ENCODE measurements around the gene MEIOC. TPM values are rescaled to one million over a fixed set of nuclear protein-coding genes. Genes with fewer than 3 reads are reported as not detected.
"Not testable (repeated sequence)": the region's sequence is repeated elsewhere in the genome, so short reads cannot be mapped to it uniquely, and the experiment has no call there.

MEIOC gene
- total RNA-seq, result under 1 TPM; 0.14 to 0.37 (median 0.35) TPM

DNA sequence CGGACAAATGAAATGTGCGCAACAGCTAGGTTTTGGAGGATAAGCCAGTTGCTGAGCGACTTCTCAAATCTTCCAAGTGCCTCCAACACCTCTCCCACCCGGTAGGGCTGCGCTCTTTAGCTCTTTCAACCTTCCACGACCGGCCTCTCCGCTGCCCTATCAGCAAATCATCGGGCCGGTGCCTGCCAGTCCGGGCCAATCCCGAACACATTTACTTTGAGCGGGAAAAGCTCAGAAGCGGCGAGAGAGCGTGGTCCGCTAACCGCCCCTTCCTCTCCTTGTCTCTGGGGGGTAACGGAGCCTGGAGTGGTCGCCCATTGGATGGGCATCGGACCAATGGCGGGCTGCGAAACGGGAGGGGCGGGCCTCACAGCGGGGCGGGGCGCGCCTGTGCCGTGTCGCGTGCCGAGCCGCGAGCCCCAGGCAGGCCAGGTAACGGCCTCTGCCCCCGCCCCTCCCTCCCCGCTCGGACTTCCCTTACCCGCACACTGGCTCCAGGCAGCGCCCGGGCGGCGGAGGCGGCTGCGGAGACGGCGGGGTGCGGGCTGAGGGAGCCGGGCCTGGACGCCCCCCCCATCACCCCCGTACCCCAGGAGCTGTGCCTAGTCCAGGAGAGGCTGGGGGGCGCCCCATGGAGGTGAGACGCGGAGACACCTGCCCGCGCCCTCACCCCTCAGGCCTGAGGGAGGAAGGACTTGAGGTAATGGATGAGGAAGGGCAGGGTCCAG is at the start of gene MEIOC:
Gene MEIOC, plus strand, starts transcription at position 486 of the 728 bp plus-strand sequence. Its CDS starts 146 bp downstream, at position 632.
- Mint-ChIP-seq H3K4me1 (ENCODE audit: low read depth) (peaks cover 7% of the 10 kb centered on the region), H3K9me3 (no peaks in the 10 kb centered on the region), H3K4me3 (peak within 1 kb of the TSS; percentile 73)

DNA sequence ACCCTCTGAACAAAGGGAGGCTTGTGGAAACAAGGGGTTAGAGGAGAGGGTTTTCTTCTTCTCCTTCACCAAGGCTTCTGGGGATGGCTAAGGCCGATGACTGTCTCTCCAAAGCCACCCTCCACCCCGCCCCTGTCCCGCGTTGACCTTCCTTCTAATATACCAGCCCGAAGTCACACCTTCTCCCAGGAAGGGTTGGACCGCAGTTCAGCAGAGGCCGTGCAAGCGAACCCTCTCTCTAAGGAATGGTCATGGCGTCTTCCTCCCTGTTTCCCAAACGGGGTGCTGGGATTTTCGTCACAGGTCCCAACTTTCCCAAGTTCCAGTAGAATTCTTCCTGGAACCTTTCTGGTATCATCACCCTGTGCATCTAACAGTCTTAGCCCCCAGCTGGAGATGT is 49.6 kb upstream of the MEIOC start:
- Mint-ChIP-seq H3K36me3 (ENCODE audit: insufficient read depth) (no peaks in the 10 kb centered on the region), H3K4me1 (ENCODE audit: low read depth) (no peaks in the 10 kb centered on the region), H3K27me3 (ENCODE audit: low read depth) (peaks cover 22% of the 10 kb centered on the region), H3K4me3 (no peak overlapping the region), H3K9me3 (no peaks in the 10 kb centered on the region)
- DNase-seq, result no peak
- ATAC-seq, result no peak

More for the DNA sequence above, at the start of gene MEIOC:
- DNase-seq, result no peak
- Mint-ChIP-seq H3K27me3 (ENCODE audit: low read depth) (peaks cover 30% of the 10 kb centered on the region), H3K36me3 (ENCODE audit: insufficient read depth) (no peaks in the 10 kb centered on the region)
- ATAC-seq, result peak; percentile 89 to 91

DNA sequence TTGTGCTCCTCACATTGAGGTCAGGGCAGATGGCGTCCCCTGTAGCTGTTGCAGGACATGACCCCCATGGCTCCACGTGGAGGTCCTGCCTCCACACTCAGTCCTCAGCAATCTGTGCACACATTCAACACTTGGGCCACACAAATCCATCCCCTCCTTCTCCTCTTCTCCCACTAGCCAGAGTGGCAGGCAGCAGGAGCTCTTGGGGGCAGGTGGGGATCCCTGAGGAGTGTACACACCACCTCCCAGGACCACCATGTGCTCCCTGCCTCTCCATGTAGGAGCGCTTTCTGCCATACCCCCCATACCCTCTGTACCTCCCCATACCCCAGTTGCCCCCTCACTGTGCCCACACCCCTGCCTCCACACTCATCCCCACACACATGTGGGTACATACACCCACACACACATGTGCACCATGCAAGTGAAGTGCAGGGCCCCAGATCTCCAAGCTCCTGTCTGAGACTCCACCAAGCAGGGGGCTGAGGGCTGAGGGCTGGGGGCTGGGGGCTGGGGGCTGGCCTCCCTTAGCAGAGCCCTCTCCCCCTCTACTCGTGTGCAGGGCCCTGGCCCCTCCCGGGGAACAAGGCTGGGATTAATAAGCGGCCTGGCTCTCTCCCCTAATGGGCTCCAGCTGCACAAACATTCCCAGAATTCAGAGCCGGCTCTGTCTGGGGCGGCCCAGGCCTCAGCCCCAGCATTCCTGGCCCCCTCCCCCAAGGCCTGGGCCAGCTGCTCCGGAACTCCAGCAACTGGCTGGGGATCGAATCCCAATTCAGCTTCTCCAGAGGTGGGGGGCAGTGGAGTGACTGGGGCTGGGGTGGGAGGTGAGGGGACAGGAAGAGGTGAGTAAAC is 48.2 kb upstream of the MEIOC start:
- H3K36me3 Mint-ChIP-seq (ENCODE audit: insufficient read depth), result no peaks in the 10 kb centered on the region
- no peak overlapping the region for H3K4me3 Mint-ChIP-seq
- peaks cover 24% of the 10 kb centered on the region for H3K27me3 Mint-ChIP-seq (ENCODE audit: low read depth)
- DNase-seq (no peak), ATAC-seq (no peak)
- H3K9me3 Mint-ChIP-seq, result no peaks in the 10 kb centered on the region
- no peaks in the 10 kb centered on the region for H3K4me1 Mint-ChIP-seq (ENCODE audit: low read depth)

DNA sequence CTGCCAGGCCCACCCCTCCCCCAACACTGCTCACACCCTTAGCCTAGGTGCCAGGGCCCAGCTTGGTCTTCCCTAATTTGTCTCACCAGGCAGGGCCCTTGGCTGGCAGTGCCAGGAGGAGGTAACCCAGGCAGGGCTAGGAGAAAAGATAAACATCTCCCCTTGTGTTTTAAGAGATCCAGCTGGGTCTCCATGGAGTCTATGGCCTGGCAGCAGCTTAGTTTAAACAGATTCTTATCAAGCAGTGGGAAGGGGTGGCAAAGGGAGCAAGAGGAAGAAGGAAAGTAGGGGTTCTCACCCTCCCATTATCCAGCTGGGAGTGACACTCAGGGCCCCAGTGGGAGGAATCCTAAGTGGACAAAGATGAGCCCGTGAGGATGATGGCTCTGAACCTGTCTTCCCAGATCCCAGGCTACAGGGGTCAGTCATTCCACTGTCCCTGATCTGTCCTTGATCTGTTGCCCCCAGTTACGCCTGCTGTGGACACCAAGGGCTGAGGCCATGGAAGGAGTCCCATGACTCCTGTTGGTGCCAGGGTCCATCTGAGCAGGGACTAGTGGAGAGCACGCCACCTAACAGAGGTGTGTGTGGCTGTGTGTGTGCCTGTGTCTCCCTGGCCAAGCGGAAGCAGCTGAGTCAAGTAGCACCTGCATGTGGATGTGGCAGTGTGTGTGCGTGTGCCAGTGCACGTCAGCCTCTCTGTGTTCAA is 47.4 kb upstream of the MEIOC start:
- Mint-ChIP-seq H3K27me3 (ENCODE audit: low read depth) (peaks cover 26% of the 10 kb centered on the region), H3K36me3 (ENCODE audit: insufficient read depth) (no peaks in the 10 kb centered on the region), H3K9me3 (no peaks in the 10 kb centered on the region), H3K4me3 (no peak overlapping the region), H3K4me1 (ENCODE audit: low read depth) (no peaks in the 10 kb centered on the region)
- DNase-seq, result no peak
- ATAC-seq, result no peak

DNA sequence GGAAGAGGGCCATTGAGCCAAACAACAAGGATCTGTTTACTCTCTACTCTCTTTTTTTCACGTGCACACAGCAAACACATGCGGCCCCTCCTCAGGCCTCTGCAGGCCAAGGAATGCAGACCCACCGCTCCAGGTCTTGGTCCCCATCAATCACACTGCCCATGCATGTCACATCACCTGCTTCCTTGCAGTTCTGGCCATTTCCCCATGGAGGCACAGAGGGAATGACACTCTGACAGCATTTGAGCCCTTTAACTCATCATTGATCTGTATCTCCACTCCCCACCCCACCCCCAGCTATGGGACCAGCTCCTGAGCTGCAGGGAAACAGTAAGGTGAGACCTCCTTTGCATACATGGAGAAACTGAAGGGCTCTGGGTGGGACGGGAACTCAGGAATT is 45.9 kb upstream of the MEIOC start:
- H3K36me3 Mint-ChIP-seq (ENCODE audit: insufficient read depth), result no peaks in the 10 kb centered on the region
- peaks cover 32% of the 10 kb centered on the region for H3K27me3 Mint-ChIP-seq (ENCODE audit: low read depth)
- no peak for DNase-seq
- H3K9me3 Mint-ChIP-seq, result no peaks in the 10 kb centered on the region
- H3K4me1 Mint-ChIP-seq (ENCODE audit: low read depth), result no peaks in the 10 kb centered on the region
- no peak for ATAC-seq
- no peak overlapping the region for H3K4me3 Mint-ChIP-seq

DNA sequence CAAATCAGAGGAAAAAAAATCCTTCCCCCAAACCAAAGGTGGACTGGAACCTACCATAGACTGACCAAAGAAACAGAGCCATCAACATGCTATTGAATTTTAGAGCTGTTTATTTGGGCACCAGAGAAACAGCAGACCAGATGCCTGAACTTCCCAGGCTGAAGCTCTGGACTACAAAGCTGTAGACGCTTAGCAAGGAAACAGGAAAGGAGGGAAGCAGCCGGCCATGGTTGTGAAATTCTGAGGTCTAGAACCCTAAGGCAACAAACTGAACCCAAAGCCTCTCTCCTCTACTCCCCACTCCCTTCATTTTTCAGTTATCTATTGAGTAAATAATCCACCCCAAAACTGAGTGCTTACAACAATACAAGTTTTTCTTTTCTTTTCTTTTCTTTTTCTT is 45.4 kb upstream of the MEIOC start:
- Mint-ChIP-seq H3K27me3 (ENCODE audit: low read depth) (peaks cover 30% of the 10 kb centered on the region), H3K4me1 (ENCODE audit: low read depth) (no peaks in the 10 kb centered on the region), H3K9me3 (no peaks in the 10 kb centered on the region), H3K4me3 (no peak overlapping the region), H3K36me3 (ENCODE audit: insufficient read depth) (no peaks in the 10 kb centered on the region)
- no peak for ATAC-seq
- no peak for DNase-seq

DNA sequence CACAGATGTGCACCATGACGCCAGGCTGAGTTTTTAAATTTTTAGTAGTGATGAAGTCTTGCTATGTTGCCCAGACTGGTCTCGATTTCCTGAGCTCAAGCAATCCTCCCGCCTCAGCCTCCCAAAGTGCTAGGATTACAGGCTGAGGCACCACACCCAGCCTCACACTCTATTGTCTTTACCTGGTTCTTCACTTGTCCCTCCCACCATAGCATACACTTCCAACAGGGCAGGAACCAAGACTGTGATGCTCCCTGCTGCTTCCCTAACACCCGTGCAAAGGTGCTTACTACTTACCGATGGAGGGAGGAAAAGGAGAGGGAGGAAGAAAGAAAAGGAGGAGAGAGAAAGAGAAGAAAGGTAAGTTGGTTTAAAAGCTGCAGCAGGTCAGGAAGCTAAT is 41.4 kb upstream of the MEIOC start:
- Mint-ChIP-seq H3K9me3 (no peaks in the 10 kb centered on the region), H3K27me3 (ENCODE audit: low read depth) (peaks cover 33% of the 10 kb centered on the region), H3K4me1 (ENCODE audit: low read depth) (no peaks in the 10 kb centered on the region), H3K4me3 (no peak overlapping the region), H3K36me3 (ENCODE audit: insufficient read depth) (no peaks in the 10 kb centered on the region)
- ATAC-seq (no peak), DNase-seq (no peak)

DNA sequence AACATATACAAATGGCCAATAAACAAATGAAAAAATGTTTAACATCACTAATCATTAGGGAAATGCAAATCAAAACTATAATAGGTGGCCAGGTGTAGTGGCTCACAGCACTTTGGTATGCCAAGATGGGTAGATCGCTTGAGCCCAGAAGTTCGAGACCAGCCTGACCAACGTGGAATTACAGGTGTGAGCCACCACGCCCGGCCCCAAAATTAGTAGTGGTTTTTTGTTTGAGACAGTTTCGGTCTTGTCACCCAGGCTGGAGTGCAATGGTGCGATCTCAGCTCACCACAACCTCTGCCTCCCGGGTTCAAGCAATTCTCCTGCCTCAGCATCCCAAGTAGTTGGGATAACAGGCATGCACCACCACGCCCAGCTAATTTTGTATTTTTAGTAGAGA is 37.6 kb upstream of the MEIOC start:
- not testable (repeated sequence) for H3K36me3 Mint-ChIP-seq (ENCODE audit: insufficient read depth); H3K9me3 Mint-ChIP-seq; H3K4me1 Mint-ChIP-seq (ENCODE audit: low read depth); DNase-seq; H3K4me3 Mint-ChIP-seq; ATAC-seq
- H3K27me3 Mint-ChIP-seq (ENCODE audit: low read depth), result peaks cover 30% of the 10 kb centered on the region

DNA sequence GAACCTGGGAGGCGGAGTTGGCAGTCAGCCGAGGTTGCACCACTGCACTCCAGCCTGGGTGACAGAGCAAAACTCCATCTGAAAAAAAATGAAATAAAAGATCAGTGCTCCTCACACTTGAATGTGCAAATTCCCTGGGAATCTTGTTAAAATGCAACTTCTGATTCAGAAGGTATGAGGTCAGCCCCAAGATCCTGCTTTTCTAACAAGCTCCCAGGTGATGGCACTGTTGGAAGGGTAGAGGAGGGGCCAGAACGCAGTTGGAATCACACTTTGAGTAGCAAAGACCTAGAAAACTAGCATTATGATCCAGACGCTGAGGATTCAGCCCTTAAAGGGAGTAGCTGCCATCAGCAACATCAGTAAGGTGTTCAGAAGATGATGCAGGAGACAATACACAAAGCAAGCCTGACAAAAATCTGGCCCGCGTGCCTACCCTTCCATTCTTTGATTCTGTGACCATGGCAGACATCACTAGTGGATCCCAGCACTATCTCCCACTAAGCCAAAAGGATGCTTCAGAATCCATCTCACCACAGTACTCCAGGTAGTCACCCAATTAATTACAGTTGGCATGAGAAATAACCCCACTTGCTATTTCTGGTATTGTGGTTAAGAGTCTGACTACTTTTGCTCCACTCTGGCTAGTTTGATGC is 33.1 kb upstream of the MEIOC start:
- Mint-ChIP-seq H3K4me1 (ENCODE audit: low read depth) (no peaks in the 10 kb centered on the region), H3K27me3 (ENCODE audit: low read depth) (peaks cover 27% of the 10 kb centered on the region), H3K4me3 (no peak overlapping the region), H3K36me3 (ENCODE audit: insufficient read depth) (no peaks in the 10 kb centered on the region), H3K9me3 (no peaks in the 10 kb centered on the region)
- no peak for DNase-seq
- no peak for ATAC-seq

DNA sequence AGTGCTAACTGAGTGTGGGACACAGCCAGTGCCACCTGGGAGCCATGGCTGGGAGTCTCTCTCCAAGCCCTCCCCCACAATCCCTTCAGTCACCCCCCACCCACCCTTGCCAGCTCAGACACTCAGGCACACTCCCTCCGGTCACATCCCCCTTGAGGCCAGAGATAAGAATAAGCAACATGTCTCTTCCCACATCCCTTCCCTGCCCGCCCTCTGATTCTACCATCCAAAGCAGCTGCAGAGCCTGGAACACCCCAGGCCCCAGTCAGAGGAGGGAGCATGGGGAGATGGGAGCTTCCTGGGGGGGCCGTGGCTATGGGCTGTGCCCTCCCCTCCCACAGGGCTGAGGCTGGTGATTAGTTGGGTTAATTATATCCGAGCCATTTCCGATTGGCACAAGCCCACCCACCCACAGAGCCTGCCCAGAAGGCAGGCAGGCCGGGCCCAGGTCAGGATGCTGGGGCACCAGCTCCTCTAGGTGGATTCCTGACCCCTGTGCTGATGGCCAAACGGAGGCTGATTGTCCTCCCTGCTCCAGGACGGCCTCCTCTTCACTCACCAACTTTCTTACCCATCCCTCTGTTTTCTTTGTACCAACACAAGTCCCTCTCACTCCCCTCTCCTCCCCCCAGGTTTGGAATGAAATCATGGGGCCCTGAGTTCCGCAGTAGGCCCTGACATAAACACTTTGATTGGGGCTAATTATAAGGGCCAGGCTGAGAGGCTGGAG is 28.6 kb upstream of the MEIOC start:
- Mint-ChIP-seq H3K9me3 (no peaks in the 10 kb centered on the region), H3K4me1 (ENCODE audit: low read depth) (no peaks in the 10 kb centered on the region), H3K27me3 (ENCODE audit: low read depth) (peaks cover 26% of the 10 kb centered on the region), H3K36me3 (ENCODE audit: insufficient read depth) (no peaks in the 10 kb centered on the region), H3K4me3 (no peak overlapping the region)
- ATAC-seq, result no peak
- no peak for DNase-seq

DNA sequence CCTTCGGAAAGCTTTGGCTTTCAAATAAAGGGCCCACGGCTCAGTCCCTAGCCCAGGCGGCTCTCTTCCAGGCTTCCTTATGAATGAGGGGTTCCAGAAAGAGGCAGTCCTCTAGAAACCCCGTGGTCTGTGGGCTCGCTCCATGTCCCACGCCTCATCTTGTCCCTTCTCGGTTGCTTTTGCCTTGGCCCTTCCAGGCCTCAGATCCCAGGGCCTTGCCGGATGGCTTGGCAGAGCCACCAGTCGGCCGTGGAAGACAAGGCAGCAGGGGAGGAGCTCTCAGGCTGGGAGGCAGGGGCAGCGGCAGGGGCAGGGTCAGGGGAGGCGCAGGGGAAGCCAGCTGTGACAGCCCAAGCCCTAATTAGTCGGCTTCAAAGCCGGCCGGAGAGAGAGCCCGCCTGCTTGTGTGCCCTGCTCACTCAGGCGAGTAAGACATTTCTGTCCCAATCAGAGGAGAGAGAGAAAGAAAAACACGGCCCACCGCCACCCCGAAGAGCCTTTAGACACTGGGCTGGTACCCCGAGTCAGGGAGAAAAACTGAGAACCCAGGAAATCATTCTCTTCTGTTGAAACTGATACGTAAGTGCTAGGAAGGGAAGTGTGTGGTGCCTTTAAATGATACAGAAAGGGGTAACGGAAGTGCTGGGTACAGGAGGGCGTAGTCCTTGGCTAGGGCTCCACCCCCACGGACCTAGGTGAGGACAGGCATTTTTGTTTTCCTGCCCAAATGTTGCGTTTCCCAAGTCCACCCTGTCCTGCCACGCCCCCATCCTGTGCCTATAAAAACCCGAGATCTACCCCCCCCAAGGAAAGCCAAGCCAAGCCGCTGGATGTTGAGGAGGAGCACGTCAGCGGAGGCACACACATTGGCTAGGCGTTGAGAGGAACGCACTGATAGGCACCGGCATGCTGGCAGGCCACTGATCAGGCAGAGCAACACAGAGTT is 27.8 kb upstream of the MEIOC start:
- Mint-ChIP-seq H3K4me3 (peak overlapping the region; percentile 37), H3K27me3 (ENCODE audit: low read depth) (peaks cover 26% of the 10 kb centered on the region), H3K9me3 (no peaks in the 10 kb centered on the region), H3K4me1 (ENCODE audit: low read depth) (no peaks in the 10 kb centered on the region), H3K36me3 (ENCODE audit: insufficient read depth) (no peaks in the 10 kb centered on the region)
- DNase-seq, result no peak
- peak in 1 of 2 donors; percentile 14 for ATAC-seq

DNA sequence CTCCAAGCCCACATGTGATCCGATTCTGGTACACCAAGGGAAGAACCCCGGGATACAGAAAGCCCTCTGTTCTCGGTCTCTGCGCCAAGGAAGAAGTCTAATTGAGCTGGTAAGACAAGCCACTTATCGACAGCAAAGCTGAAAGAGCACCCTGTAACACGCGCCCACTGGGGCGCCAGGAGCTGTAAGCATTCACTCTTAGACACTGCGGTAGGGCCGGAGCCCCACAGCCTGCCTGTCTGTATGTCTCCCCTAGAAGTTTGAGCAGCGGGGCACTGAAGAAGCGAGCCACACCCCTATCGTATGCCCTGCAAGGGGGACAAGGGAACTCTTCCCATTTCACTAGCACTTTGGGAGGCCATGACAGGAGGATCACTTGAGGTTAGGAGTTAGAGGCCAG is 27.0 kb upstream of the MEIOC start:
- DNase-seq (no peak), ATAC-seq (no peak)
- no peaks in the 10 kb centered on the region for H3K36me3 Mint-ChIP-seq (ENCODE audit: insufficient read depth)
- no peaks in the 10 kb centered on the region for H3K9me3 Mint-ChIP-seq
- H3K4me3 Mint-ChIP-seq, result no peak overlapping the region
- H3K4me1 Mint-ChIP-seq (ENCODE audit: low read depth), result no peaks in the 10 kb centered on the region
- H3K27me3 Mint-ChIP-seq (ENCODE audit: low read depth), result peaks cover 24% of the 10 kb centered on the region

DNA sequence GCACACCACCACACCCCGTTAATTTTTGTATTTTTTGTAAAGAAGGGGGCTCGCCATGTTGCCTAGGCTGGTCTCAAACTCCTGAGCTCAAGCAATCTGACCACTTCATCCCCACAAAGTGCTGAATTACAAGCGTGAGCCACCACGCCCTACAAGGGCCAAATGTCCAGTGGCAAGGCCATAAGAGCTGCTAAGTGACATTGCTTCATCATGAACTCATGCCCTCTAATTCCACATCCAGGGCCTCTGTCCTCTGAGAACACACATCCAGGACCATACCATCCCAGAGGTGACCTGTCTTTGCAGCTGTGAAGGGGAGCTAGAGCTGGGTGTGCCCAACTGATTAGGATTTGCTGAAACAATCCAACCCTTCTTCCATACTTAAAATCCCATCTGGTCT is 25.6 kb upstream of the MEIOC start:
- ATAC-seq (no peak), DNase-seq (no peak)
- Mint-ChIP-seq H3K27me3 (ENCODE audit: low read depth) (peaks cover 23% of the 10 kb centered on the region), H3K4me1 (ENCODE audit: low read depth) (no peaks in the 10 kb centered on the region), H3K4me3 (no peak overlapping the region), H3K9me3 (no peaks in the 10 kb centered on the region), H3K36me3 (ENCODE audit: insufficient read depth) (no peaks in the 10 kb centered on the region)

All from activated T-cell treated with anti-CD3 and anti-CD28 coated beads, Interleukin-2, amount 50 U/mL, for 4 hours (primary cell).